Left lobe of liver (tissue), 2 donors: ENCODE results near the gene SYNE2. TPM values are rescaled to one million over a fixed set of nuclear protein-coding genes. Genes with fewer than 3 reads are reported as not detected.

Source experiments
- ATAC-seq: fragments of 200-7000 bp; cut with Tn5 transposase; one replicate; pipeline ENCODE4 v1.9.1; 2020; ENCODE audit warnings: mild to moderate bottlenecking, moderate library complexity
- DNase-seq: peaks from one replicate; pipeline ENCODE4 v3.0.0-alpha.2; 2020; ENCODE audit warnings: low spot score
- total RNA-seq: library from RNA; stranded (reverse); gene quantifications from one replicate; pipeline ENCODE4 v1.2.1, GENCODE V29; 2021
- donor health status: DM: no; HTN: no; CAD: no; lungs with moderate emphysema.
- donor health status: DM: no; HTN: yes; CAD: no.

SYNE2 gene
- total RNA-seq, 1 donor from 2014 or later: 46.8 TPM

GRCh38 chr14:64184103-64184729 lies 331.4 kb downstream of the SYNE2 start:
- no peak for ATAC-seq

GRCh38 chr14:64185184-64185583 lies 332.4 kb downstream of the SYNE2 start:
- DNase-seq (no peak), ATAC-seq (no peak)

More at GRCh38 chr14:64184103-64184729, 331.4 kb downstream of the SYNE2 start:
- no peak for DNase-seq

- ATAC-seq (no peak), DNase-seq (no peak)
Observed at GRCh38 chr14:64186231-64187129, 333.7 kb downstream of the SYNE2 start.

- DNase-seq (no peak), ATAC-seq (no peak)
Observed at GRCh38 chr14:64187331-64187730, 334.5 kb downstream of the SYNE2 start.

GRCh38 chr14:64190974-64191502 lies 338.2 kb downstream of the SYNE2 start:
- ATAC-seq (no peak), DNase-seq (no peak)

GRCh38 chr14:64191756-64192155 lies 339.0 kb downstream of the SYNE2 start:
- ATAC-seq: no peak

DNA sequence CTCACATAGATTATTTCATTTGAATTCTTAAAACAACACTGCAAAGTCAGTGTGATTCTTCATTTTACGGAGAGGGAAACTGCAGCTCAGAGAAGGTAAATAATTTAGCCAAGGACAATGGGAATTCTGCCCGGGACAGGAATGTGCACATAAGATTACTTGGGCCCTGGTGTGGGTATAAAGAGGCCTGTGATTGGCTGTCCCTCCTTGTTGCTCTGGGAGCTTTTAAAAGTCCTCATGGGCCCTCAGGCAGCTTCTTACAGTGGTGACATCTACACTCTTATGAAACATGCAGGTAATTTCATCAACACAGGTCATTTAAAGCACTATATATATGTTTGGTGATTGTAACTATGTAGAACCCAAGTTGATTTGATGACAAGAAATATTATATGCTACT lies 341.0 kb downstream of the SYNE2 start:
- DNase-seq (no peak), ATAC-seq (no peak)

More at GRCh38 chr14:64191756-64192155, 339.0 kb downstream of the SYNE2 start:
- DNase-seq: no peak

- ATAC-seq (no peak), DNase-seq (no peak)
Observed at GRCh38 chr14:64194404-64194803, 341.6 kb downstream of the SYNE2 start.

GRCh38 chr14:64195199-64195598 lies 342.4 kb downstream of the SYNE2 start:
- no peak for DNase-seq
- no peak for ATAC-seq

DNA sequence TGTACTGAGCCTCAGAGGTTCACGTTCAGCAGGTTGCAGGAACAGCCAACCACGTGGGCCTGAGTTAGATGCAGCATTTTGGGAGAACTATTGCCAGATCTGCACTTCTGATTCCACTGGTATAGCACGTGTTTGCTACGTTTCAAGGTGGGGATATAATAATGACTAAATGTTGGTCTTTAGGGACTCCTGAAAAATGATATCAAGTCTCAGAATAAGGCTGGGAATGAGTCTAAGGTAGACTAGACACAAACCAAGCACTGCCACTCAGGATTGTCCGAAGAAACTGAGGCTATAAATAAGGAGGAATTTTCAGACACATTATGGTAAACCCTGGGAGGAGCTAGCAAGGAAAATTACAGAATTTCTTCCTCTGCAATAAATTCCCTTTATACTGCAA lies 343.3 kb downstream of the SYNE2 start:
- ATAC-seq (no peak), DNase-seq (no peak)

DNA sequence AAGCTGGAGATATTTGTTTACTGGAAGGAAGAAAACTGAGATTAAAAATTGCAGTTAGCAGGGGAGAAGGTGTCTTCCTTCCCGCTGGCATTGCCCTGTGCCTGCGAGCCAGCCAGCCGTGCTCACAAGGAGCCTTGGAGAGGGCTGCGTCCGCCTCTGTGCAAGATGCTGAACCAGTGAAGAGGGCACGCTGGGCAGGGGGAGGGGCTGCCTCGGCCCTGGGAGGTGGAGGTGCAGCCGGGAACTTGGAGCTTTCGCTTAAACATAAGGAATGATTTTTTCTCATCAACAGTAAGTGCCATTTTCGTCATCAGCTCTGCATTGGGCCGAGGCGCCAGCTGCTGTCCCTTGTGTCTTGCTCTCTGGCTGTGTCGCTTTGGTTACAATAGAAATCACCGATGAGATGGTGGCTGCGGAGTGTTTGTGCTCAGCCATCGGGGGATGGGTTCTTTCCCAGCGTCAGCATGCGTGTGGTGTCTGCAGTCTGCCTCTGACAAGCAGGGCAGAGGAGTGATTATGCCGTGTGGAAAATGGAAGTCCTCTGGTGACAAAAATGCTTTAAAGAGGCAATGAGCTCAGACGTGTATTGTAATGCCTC lies 344.1 kb downstream of the SYNE2 start:
- DNase-seq (no peak), ATAC-seq (peak; percentile 55)

DNA sequence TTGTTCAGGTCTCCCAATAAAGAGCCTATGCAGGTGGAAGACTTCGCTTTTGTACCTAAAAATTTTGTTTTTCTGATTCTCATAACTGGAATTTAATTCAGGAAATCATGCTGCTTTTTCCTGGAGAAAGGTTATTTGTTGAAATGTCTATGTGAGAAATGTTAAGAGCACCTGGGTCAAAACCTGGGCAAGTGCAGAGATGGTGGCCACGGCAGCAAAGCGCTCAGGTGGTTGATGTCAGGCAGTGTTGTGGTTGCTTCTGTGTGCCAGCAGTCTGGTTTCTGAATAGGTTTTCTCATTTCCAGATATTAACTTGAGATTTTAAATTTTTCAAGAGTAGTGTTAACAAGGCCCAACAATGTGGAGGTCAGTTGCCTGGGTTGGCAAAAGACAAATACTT lies 345.2 kb downstream of the SYNE2 start:
- no peak for ATAC-seq
- no peak for DNase-seq

DNA sequence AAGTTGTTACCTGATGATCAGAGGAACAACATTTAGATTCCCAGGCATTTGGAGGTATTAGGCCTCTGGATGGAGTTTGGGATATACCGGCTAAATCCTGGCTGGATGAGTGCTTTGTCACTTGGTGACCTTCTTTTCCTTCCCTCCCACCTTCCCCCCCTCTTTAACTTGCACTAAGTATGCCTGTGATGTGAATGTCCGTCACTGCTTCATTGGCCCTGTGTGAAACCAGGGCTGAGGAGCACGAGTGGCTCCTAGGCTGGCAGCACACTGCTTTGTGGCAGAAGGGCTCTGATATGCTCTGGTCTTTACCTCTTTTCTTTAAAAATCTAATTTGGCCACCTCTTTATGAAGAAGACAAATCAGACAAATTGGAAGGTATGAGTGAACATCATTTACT lies 345.7 kb downstream of the SYNE2 start:
- ATAC-seq (no peak), DNase-seq (no peak)

GRCh38 chr14:64200170-64200569 lies 347.4 kb downstream of the SYNE2 start:
- DNase-seq (no peak), ATAC-seq (peak; percentile 50)

- DNase-seq: no peak
- ATAC-seq: no peak
Observed at GRCh38 chr14:64201296-64201695, 348.5 kb downstream of the SYNE2 start.

- DNase-seq (no peak), ATAC-seq (no peak)
Observed at GRCh38 chr14:64201921-64202545, 349.2 kb downstream of the SYNE2 start.

GRCh38 chr14:64202716-64203115 lies 349.9 kb downstream of the SYNE2 start:
- no peak for ATAC-seq
- DNase-seq: no peak

- ATAC-seq (no peak), DNase-seq (no peak)
Observed at GRCh38 chr14:64203366-64204006, 350.7 kb downstream of the SYNE2 start.

DNA sequence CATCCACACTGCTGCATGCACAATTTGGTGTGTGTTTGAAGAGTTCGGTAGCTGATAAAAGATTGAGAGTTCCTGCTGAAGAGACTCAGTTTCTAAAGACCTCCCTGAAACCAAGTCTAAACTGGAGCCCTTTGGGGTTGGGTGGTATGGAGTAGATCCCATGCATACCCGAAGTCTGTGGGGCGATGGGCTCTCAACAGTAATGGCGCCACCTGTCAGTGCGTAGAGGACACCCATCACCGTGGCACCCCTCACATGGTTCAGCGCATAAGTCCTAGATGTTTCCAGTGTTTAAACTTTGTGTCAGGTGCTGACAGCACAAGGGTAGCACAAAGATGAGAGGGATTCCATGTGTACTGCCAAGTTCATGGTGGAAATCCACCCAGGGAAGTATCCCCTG lies 355.5 kb downstream of the SYNE2 start:
- DNase-seq (peak; percentile 22), ATAC-seq (no peak)

GRCh38 chr14:64208981-64209380 lies 356.2 kb downstream of the SYNE2 start:
- peak; percentile 7 for DNase-seq
- ATAC-seq: no peak
